ENCODE measurements around the gene GRIK4.

DNA sequence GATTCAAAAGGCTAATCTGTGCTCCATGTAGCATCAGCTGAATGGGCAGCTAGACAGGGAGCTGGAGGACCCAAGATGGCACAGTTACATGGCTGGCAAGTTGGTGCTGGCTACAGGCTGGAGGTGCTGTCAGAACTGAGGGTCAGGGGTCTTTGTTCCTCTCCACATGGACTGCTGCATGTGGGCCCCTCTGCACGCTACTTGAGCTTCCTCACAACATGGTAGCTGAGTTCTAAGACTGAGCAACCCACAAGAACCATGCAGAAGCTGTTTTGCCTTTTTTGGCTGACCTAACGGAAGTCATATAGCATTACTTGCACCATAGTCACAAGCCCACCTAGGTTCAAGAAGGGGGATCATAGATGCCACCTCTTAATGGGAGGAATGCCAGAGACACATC lies 196.1 kb downstream of the GRIK4 start:
- TF ChIP-seq, protein P1, sequence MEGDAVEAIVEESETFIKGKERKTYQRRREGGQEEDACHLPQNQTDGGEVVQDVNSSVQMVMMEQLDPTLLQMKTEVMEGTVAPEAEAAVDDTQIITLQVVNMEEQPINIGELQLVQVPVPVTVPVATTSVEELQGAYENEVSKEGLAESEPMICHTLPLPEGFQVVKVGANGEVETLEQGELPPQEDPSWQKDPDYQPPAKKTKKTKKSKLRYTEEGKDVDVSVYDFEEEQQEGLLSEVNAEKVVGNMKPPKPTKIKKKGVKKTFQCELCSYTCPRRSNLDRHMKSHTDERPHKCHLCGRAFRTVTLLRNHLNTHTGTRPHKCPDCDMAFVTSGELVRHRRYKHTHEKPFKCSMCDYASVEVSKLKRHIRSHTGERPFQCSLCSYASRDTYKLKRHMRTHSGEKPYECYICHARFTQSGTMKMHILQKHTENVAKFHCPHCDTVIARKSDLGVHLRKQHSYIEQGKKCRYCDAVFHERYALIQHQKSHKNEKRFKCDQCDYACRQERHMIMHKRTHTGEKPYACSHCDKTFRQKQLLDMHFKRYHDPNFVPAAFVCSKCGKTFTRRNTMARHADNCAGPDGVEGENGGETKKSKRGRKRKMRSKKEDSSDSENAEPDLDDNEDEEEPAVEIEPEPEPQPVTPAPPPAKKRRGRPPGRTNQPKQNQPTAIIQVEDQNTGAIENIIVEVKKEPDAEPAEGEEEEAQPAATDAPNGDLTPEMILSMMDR (conservative IDR thresholded peaks at IDR 0.05; ENCODE audit: low read depth, low read length) = no peak
- TF ChIP-seq RAD21 (IDR thresholded peaks at IDR 0.05; ENCODE audit: low read length) = no peak
- TF ChIP-seq CEBPB (IDR thresholded peaks at IDR 0.05; ENCODE audit: low read depth, low read length) = no peak
- TF ChIP-seq POLR2A (IDR thresholded peaks at IDR 0.05; ENCODE audit: low read depth, low read length) = no peak
- TF ChIP-seq, protein P2, sequence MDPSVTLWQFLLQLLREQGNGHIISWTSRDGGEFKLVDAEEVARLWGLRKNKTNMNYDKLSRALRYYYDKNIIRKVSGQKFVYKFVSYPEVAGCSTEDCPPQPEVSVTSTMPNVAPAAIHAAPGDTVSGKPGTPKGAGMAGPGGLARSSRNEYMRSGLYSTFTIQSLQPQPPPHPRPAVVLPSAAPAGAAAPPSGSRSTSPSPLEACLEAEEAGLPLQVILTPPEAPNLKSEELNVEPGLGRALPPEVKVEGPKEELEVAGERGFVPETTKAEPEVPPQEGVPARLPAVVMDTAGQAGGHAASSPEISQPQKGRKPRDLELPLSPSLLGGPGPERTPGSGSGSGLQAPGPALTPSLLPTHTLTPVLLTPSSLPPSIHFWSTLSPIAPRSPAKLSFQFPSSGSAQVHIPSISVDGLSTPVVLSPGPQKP (IDR thresholded peaks at IDR 0.05; ENCODE audit: borderline replicate concordance, low read depth, low read length) = no peak
- no peak for TF ChIP-seq SMC3 (IDR thresholded peaks at IDR 0.05; ENCODE audit: low read depth, low read length)
